CD4-positive, CD25-positive, alpha-beta regulatory T cell (primary cell): ENCODE measurements around the gene SH3BP5. TPM values are rescaled to one million over a fixed set of nuclear protein-coding genes. Genes with fewer than 3 reads are reported as not detected.

Source experiments
- ATAC-seq, 2 donors: fragments of 150-1000 bp; cut with Tn5 transposase; one replicate each; pipeline ENCODE4 v1.10.0; 2021; ENCODE audit warnings: low read depth in 2 of 2, moderate number of reproducible peaks in 2 of 2, moderate library complexity in 1 of 2
- DNase-seq, 3 donors: peaks; one replicate each; pipeline versions ENCODE4 v3.0.0 to v3.0.0-alpha.2; 2012 to 2022; ENCODE audit warnings: mixed read lengths in 1 of 3
- H3K27ac ChIP-seq: one replicate; pipeline ENCODE4 v1.7.0; 2013; ENCODE audit warnings: mild to moderate bottlenecking, low read length; ENCODE audit not compliant: insufficient read depth, poor library complexity, severe bottlenecking
- H3K27me3 ChIP-seq: one replicate; pipeline ENCODE4 v1.7.0; 2013; ENCODE audit warnings: low read length; ENCODE audit not compliant: control insufficient read depth, insufficient read depth
- H3K36me3 ChIP-seq: one replicate; pipeline ENCODE4 v1.7.0; 2013; ENCODE audit warnings: mild to moderate bottlenecking, low read length, moderate library complexity; ENCODE audit not compliant: control insufficient read depth, insufficient read depth
- H3K4me1 ChIP-seq: 2 replicates; pipeline ENCODE4 v1.7.0; 2013; ENCODE audit warnings: mild to moderate bottlenecking, low read length; ENCODE audit not compliant: insufficient read depth, control insufficient read depth, poor library complexity, severe bottlenecking
- H3K4me3 ChIP-seq: one replicate; pipeline ENCODE4 v1.7.0; 2013; ENCODE audit warnings: low read depth, mild to moderate bottlenecking, low read length, moderate library complexity
- H3K9me3 ChIP-seq, 2 experiments: 1 replicate in 1 of 2; 2 replicates in 1 of 2; pipeline ENCODE4 v1.7.0; 2013; ENCODE audit warnings: low read length in 2 of 2, mild to moderate bottlenecking in 1 of 2, moderate library complexity in 1 of 2; ENCODE audit not compliant: control insufficient read depth in 2 of 2
- H3K27ac Mint-ChIP-seq, 3 donors: one replicate each; pipeline ENCODE4 v1.8.0; 2020 to 2022; ENCODE audit warnings: mild to moderate bottlenecking in 3 of 3, mixed read lengths in 3 of 3, moderate library complexity in 2 of 3
- H3K27me3 Mint-ChIP-seq: one replicate; pipeline ENCODE4 v1.8.0; 2022; ENCODE audit warnings: mild to moderate bottlenecking, mixed read lengths
- H3K36me3 Mint-ChIP-seq: one replicate; pipeline ENCODE4 v1.8.0; 2020; ENCODE audit warnings: mixed read lengths
- H3K4me1 Mint-ChIP-seq, 4 donors: one replicate each; pipeline ENCODE4 v1.8.0; 2020 to 2022; ENCODE audit warnings: mixed read lengths in 4 of 4, mild to moderate bottlenecking in 1 of 4
- H3K4me3 Mint-ChIP-seq, 4 donors: one replicate each; pipeline ENCODE4 v1.8.0; 2020 to 2022; ENCODE audit warnings: mild to moderate bottlenecking in 4 of 4, mixed read lengths in 4 of 4, moderate library complexity in 3 of 4
- H3K9me3 Mint-ChIP-seq, 7 donors: one replicate each; pipeline ENCODE4 v1.8.0; 2020 to 2022; ENCODE audit warnings: mixed read lengths in 7 of 7, mild to moderate bottlenecking in 3 of 7, moderate library complexity in 2 of 7
- polyA plus RNA-seq, 4 donors: library from polyadenylated mRNA; unstranded; fragments of 300-500 nt; fragmentation: Illumina TruSeq; gene quantifications; one replicate each; pipeline ENCODE4 v1.2.3, GENCODE V29; 2021
- total RNA-seq: library from RNA; stranded (reverse); gene quantifications from one replicate; pipeline ENCODE4 v1.2.3, GENCODE V29; 2022

SH3BP5 gene
- total and polyA plus RNA-seq, 5 donors from 2014 or later: 24.7 to 68.6 (median 32.8) TPM

DNA sequence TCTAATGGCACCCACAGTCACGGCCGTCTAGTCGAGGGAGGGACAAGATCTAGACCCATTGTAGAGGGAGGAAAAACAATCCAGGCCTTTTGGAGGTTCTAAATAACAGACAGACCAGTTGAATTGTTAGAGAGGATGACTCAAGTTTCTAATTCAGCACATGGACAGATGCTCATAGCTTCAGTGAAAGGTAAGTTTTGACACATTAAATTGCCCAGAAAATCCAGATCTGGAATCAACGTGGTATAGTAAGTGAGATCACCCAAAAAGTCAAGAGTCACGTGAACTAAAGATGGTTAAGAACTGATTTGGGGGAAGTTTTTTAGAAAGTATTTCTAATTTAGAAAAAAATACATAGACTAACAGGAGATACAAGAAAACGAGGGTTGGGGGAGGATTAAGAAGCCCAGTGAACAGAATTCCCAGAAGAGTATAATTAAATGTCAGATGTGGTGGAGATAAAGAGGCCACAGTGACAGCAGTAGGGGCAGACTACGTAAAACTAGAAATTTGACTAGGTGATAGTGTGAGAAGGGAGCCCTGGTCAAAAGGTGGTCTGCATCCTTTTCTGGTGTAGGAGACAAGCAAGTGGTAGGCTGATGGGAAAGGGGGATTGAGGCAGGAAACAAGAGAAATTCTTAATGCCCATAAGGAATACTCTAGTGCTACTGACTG, 79.2 kb downstream of the SH3BP5 start:
- ATAC-seq (no peak), DNase-seq (no peak)
- Histone ChIP-seq H3K9me3 (no peaks in the 10 kb centered on the region), H3K27me3 (no peaks in the 10 kb centered on the region), H3K4me1 (no peaks in the 10 kb centered on the region), H3K4me3 (no peak overlapping the region), H3K27ac (no peak overlapping the region), H3K36me3 (peaks cover 94% of the 10 kb centered on the region)
- H3K4me3 Mint-ChIP-seq: no peak overlapping the region
- H3K9me3 Mint-ChIP-seq: no peaks in the 10 kb centered on the region
- no peaks in the 10 kb centered on the region for H3K27me3 Mint-ChIP-seq
- peaks cover 2 to 23% (median 8%) of the 10 kb centered on the region in 4 donors for H3K4me1 Mint-ChIP-seq
- peaks cover 43% of the 10 kb centered on the region for H3K36me3 Mint-ChIP-seq
- H3K27ac Mint-ChIP-seq: peak overlapping the region; percentile 21 to 90 (median 64)

DNA sequence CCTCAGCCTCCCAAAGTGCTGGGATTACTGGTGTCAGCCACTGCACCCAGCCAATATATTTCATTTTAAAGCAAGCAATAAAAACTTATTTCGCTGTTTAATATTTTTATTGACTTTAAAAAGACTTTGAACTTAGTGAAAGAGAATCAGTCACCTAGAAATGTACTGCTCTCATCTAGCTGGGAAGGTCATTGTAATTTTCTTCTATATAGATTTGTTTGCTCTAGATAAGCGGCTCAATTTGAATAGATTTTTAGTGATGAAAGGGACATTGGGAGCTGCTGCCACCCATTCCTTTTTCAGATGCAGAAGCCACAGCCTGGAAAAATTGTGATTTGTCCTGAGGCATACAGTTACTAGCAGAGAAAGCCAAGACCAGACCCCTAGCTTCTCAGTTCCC, 86.2 kb downstream of the SH3BP5 start:
- peaks cover 41% of the 10 kb centered on the region for H3K36me3 Mint-ChIP-seq

DNA sequence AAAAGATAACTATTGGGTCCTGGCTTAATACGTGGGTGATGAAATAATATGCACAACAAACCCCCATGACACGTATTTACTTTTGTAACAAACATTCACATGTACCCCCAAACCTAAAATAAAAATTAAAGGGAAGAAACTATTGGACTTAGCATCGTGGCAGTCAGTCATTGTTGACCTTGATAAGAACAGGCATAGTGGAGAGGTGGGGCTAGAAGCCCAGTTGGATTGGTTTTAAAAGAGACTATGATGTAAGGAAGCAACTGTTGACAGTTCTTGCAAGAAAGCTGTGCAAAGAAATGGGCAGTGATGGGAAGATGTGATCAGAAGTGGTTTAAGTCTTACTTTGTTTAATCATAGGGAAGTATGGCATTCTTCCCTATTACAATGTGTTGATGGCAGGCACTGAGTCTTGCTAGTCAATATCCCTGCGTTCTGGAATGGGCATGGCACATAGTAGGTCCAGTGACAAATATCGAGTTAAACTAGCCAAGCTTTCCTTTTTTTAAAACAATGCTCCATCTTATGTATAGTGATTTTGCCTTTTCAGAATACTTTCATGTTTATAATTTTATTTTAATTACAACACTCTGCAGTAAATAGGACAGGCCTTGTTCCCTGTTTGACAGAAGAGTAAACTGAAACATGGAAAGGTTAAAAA, 88.4 kb downstream of the SH3BP5 start:
- H3K27me3 Mint-ChIP-seq: no peaks in the 10 kb centered on the region
- peak overlapping the region; percentile 12 to 46 (median 42) for H3K27ac Mint-ChIP-seq
- no peak overlapping the region for H3K4me3 Mint-ChIP-seq
- Histone ChIP-seq H3K27ac (no peak overlapping the region), H3K27me3 (no peaks in the 10 kb centered on the region), H3K36me3 (peaks cover 91% of the 10 kb centered on the region), H3K9me3 (no peaks in the 10 kb centered on the region), H3K4me1 (no peaks in the 10 kb centered on the region), H3K4me3 (no peak overlapping the region)
- ATAC-seq (no peak), DNase-seq (no peak)
- H3K9me3 Mint-ChIP-seq: no peaks in the 10 kb centered on the region
- H3K36me3 Mint-ChIP-seq: peaks cover 42% of the 10 kb centered on the region
- peaks cover 0 to 12% (median 8%) of the 10 kb centered on the region in 4 donors for H3K4me1 Mint-ChIP-seq

More for the DNA sequence above, 86.2 kb downstream of the SH3BP5 start:
- H3K27me3 ChIP-seq: no peaks in the 10 kb centered on the region
- Mint-ChIP-seq H3K9me3 (no peaks in the 10 kb centered on the region), H3K27me3 (no peaks in the 10 kb centered on the region), H3K27ac (peak overlapping the region; percentile 14 to 55 (median 38)), H3K4me3 (no peak overlapping the region), H3K4me1 (peaks cover 0 to 12% (median 8%) of the 10 kb centered on the region in 4 donors)
- peaks cover 89% of the 10 kb centered on the region for H3K36me3 ChIP-seq
- no peak for ATAC-seq
- no peaks in the 10 kb centered on the region for H3K9me3 ChIP-seq
- H3K27ac ChIP-seq: no peak overlapping the region
- H3K4me1 ChIP-seq: no peaks in the 10 kb centered on the region
- no peak overlapping the region for H3K4me3 ChIP-seq
- DNase-seq: no peak

DNA sequence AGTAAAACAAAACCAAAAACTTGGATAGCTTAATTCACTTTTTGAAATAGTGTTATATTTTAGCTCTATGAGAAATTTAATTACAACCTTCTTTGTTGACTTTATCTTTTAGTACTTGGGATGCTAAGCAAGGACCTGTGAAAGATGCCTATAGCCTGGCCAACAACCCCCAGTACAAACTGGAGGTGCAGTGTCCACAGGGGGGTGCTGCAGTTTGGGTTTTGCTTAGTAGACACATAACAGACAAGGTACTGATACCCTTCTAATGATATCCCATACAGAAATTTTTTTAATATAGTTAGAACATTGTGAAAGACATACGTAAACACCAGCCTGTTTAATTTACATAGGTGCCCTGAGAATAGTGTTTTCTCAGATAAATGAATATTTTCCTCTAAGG, 91.0 kb downstream of the SH3BP5 start:
- H3K36me3 ChIP-seq: peaks cover 84% of the 10 kb centered on the region
- H3K4me3 ChIP-seq: no peak overlapping the region
- Mint-ChIP-seq H3K36me3 (peaks cover 36% of the 10 kb centered on the region), H3K4me1 (peaks cover 0 to 14% (median 9%) of the 10 kb centered on the region in 4 donors), H3K27me3 (no peaks in the 10 kb centered on the region), H3K27ac (peak overlapping the region in 1 of 3 donors; percentile 38), H3K4me3 (no peak overlapping the region), H3K9me3 (no peaks in the 10 kb centered on the region)
- H3K27me3 ChIP-seq: no peaks in the 10 kb centered on the region
- ATAC-seq (peak; percentile 58 to 63), DNase-seq (peak; percentile 26 to 73 (median 50))
- no peaks in the 10 kb centered on the region for H3K4me1 ChIP-seq
- H3K27ac ChIP-seq: no peak overlapping the region
- no peaks in the 10 kb centered on the region for H3K9me3 ChIP-seq

DNA sequence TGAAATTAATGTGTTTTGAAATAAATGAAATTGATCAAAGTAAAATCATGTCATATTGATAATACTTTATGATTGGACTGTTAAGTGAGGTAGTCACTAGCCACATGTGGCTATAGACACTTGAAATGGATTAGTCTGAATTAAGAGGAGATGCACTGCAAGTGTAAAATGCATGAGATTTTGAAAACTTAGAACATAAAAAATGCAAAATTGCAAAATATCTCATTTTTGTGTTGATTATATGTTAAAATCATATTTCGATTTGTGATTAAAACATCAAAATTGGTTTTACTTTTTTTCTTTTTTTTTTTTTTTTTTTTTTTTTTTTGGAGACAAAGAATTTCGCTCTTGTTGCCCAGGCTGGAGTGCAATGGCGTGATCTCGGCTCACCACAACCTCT, 103.1 kb downstream of the SH3BP5 start:
- Mint-ChIP-seq H3K36me3 (peaks cover 18% of the 10 kb centered on the region), H3K4me1 (peaks cover 0 to 6% (median 4%) of the 10 kb centered on the region in 4 donors), H3K27ac (no peak overlapping the region), H3K27me3 (no peaks in the 10 kb centered on the region), H3K4me3 (no peak overlapping the region), H3K9me3 (no peaks in the 10 kb centered on the region)
- ATAC-seq (no peak), DNase-seq (no peak)
- Histone ChIP-seq H3K27ac (no peak overlapping the region), H3K27me3 (no peaks in the 10 kb centered on the region), H3K9me3 (no peaks in the 10 kb centered on the region), H3K4me1 (no peaks in the 10 kb centered on the region), H3K4me3 (no peak overlapping the region), H3K36me3 (peaks cover 69% of the 10 kb centered on the region)

DNA sequence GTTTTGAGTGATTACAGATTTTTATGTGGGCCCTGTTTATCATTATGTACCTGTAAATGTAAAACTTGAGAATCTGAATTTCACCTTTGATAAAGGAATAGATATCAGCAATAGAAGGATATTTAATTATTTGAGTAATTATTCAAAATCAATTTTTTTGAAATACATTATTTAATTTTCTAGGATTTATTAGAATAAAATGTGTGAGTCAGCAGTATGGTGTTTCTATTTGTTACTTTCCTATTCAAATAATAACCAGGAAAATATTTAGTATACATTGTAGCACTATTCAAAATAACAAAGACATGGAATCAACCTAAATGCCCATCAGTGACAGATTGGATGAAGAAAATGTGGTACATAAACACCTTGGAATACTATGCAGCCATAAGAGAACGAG, 104.2 kb downstream of the SH3BP5 start:
- peaks cover 0 to 6% (median 4%) of the 10 kb centered on the region in 4 donors for H3K4me1 Mint-ChIP-seq
- Histone ChIP-seq H3K27me3 (no peaks in the 10 kb centered on the region), H3K36me3 (peaks cover 71% of the 10 kb centered on the region), H3K9me3 (no peaks in the 10 kb centered on the region), H3K27ac (no peak overlapping the region), H3K4me3 (no peak overlapping the region), H3K4me1 (no peaks in the 10 kb centered on the region)
- H3K9me3 Mint-ChIP-seq: no peaks in the 10 kb centered on the region
- no peak overlapping the region for H3K4me3 Mint-ChIP-seq
- H3K27ac Mint-ChIP-seq: no peak overlapping the region
- no peaks in the 10 kb centered on the region for H3K27me3 Mint-ChIP-seq
- ATAC-seq: no peak
- DNase-seq: no peak
- H3K36me3 Mint-ChIP-seq: peaks cover 18% of the 10 kb centered on the region

DNA sequence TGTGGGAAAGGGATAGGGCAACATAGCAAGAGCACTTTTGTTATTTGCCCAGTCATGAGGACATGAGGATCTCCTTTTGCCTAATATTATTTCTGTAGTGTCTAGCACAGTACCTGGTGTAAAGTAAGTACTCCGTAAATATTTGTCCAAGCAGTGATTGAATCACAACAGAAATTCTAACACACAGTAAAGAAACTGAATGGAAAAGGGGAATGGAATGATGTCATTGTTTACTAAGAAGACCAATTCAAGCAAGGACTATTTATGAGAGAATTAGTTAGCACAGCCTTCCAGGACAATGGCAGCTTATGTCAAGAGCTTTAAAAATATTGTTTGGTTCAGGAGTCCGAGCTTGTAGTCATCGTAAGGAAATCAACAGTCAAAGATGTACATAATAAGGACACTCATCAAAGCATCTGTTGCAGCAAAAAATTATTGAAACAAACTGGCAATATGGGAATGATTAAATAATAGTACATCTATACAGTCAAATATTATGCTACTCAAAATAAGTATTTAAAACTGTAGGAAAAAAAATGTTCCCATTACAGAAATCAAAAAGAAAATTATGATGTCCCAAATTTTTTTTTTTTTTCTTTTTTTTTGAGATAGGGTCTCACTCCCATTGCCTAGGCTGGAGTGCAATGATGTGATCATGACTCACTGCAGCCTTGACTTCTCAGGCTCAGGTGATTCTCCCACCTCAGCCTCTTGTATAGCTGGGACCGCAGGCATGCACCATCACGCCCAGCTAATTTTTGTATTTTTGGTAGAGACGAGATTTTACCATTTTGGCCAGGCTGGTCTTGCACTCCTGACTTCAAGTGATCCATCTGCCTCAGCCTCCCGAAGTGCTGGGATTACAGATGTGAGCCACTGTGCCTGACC, 108.5 kb downstream of the SH3BP5 start:
- Histone ChIP-seq H3K9me3 (no peaks in the 10 kb centered on the region), H3K4me3 (no peak overlapping the region), H3K4me1 (no peaks in the 10 kb centered on the region), H3K27me3 (no peaks in the 10 kb centered on the region), H3K36me3 (peaks cover 76% of the 10 kb centered on the region), H3K27ac (no peak overlapping the region)
- ATAC-seq (no peak), DNase-seq (no peak)
- H3K27ac Mint-ChIP-seq: no peak overlapping the region
- H3K36me3 Mint-ChIP-seq: peaks cover 31% of the 10 kb centered on the region
- no peak overlapping the region for H3K4me3 Mint-ChIP-seq
- H3K9me3 Mint-ChIP-seq: no peaks in the 10 kb centered on the region
- peaks cover 2 to 19% (median 16%) of the 10 kb centered on the region in 4 donors for H3K4me1 Mint-ChIP-seq
- H3K27me3 Mint-ChIP-seq: no peaks in the 10 kb centered on the region
